PC-9 (cell line): ENCODE data around the gene PTEN.

ENCODE experiments used
- EZH2 ChIP-seq: fragments of 200-600 bp; sonication (generic); IDR thresholded peaks from 2 replicates; pipeline ENCODE4 v1.8.0; 2017; ENCODE audit warnings: antibody characterized with exemption, low read depth
- TF ChIP-seq, protein P1 (sequence below): fragments of 200-600 bp; sonication (generic); conservative IDR thresholded peaks from 2 replicates; pipeline ENCODE4 v1.6.1; 2017; ENCODE audit warnings: mixed run types, antibody characterized with exemption, mild to moderate bottlenecking, moderate library complexity

- TF ChIP-seq, protein P1, sequence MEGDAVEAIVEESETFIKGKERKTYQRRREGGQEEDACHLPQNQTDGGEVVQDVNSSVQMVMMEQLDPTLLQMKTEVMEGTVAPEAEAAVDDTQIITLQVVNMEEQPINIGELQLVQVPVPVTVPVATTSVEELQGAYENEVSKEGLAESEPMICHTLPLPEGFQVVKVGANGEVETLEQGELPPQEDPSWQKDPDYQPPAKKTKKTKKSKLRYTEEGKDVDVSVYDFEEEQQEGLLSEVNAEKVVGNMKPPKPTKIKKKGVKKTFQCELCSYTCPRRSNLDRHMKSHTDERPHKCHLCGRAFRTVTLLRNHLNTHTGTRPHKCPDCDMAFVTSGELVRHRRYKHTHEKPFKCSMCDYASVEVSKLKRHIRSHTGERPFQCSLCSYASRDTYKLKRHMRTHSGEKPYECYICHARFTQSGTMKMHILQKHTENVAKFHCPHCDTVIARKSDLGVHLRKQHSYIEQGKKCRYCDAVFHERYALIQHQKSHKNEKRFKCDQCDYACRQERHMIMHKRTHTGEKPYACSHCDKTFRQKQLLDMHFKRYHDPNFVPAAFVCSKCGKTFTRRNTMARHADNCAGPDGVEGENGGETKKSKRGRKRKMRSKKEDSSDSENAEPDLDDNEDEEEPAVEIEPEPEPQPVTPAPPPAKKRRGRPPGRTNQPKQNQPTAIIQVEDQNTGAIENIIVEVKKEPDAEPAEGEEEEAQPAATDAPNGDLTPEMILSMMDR: no peak
- no peak for TF ChIP-seq EZH2
These were observed 112.8 kb downstream of the PTEN start for GRCh38 chr10:87976101-87976743.
